VCaP (cell line): ENCODE results near the gene APOO.

Experiments
- H3K27ac ChIP-seq: fragments of 450-650 bp; 2 replicates; pipeline ENCODE4 v1.5.1; 2017
- TF ChIP-seq, protein P1 (sequence below): fragments of 450-650 bp; conservative IDR thresholded peaks from 2 replicates; pipeline ENCODE4 v1.5.1; 2017; ENCODE audit warnings: mild to moderate bottlenecking, moderate library complexity

The APOO gene

DNA sequence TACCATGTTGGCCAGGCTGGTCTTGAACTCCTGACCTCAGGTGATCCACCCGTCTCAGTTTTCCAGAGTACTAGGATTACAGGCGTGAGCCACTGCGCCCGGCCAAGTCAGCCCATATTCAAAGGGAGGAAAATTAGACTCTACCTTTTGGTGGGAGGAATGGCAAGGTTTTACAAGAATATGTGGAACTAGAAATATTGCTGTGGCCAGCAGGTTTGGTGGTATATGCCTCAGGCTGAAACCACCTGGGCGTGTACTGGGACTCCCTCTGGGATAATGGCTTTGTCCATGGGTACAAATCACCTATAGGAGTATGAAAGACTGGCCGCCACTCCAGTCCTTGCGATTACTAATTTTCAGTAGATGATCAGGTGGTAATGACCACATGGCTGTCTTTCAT, 92.4 kb downstream of the APOO start:
- H3K27ac ChIP-seq, result no peak overlapping the region
- TF ChIP-seq, protein P1, sequence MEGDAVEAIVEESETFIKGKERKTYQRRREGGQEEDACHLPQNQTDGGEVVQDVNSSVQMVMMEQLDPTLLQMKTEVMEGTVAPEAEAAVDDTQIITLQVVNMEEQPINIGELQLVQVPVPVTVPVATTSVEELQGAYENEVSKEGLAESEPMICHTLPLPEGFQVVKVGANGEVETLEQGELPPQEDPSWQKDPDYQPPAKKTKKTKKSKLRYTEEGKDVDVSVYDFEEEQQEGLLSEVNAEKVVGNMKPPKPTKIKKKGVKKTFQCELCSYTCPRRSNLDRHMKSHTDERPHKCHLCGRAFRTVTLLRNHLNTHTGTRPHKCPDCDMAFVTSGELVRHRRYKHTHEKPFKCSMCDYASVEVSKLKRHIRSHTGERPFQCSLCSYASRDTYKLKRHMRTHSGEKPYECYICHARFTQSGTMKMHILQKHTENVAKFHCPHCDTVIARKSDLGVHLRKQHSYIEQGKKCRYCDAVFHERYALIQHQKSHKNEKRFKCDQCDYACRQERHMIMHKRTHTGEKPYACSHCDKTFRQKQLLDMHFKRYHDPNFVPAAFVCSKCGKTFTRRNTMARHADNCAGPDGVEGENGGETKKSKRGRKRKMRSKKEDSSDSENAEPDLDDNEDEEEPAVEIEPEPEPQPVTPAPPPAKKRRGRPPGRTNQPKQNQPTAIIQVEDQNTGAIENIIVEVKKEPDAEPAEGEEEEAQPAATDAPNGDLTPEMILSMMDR, result no peak

DNA sequence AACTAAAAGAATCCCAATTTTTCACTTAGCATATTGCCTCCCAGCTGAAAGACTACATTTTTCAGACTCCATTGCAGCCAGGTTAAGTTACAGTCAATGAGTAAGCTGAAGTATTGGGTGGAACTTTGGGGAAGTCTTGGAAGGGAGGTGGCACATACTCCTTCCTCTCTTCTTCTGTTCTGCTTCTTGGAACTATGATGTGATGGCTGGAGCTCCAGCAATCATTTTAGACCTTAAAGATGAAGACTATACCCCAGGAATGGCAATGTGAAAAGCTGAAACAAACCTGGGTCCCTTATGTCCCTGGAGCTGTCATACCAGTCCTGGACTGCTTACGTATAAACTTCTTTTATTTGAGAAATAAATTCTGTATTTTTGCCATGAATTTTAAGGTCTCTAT, 93.9 kb downstream of the APOO start:
- H3K27ac ChIP-seq, result no peak overlapping the region
- TF ChIP-seq, protein P1, result no peak

DNA sequence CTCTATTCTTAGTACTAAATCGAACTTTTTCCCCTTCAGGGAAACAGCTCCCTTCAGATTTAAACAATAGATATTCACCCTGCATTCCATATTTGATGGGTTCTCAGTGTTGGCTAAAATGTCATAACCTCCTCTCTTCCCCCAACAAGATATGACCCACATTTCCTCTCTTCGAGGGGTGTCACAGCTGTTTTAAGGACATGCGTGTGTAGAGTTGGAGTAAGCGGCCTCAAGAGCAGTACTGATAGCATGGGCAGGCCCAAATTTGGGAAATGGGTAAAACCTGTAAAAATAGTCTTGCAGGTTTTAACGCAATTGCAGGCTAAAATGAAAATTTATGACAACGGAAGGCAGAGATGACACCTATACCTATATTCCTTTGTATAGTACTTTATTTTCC, 96.1 kb downstream of the APOO start:
- TF ChIP-seq, protein P1, result no peak
- no peak overlapping the region for H3K27ac ChIP-seq

DNA sequence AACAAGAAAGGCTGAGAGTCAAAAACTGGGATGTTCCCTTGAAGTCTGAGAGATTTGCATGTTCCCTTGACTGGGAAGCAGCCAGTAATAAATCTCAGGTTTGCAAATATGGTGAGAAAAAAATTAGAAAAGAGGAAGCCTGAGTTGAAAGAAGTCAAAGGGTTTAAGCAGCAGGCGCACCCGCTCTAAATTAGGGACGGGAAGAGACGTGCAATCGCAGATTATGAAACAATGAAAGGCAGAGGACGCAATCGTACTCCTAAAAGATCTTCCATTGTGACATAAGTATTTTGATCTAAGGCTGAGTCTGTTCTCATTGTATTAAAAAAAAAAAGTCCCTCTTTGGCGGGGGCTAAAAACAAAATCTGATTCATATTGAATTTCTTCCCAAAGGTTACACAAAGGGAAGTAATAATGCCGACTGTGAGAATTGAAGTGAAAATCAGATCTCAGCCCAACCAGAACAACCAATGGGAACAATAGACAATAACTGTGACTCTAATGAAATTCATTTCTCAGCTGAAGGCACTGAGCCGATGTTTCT, 96.6 kb downstream of the APOO start:
- no peak overlapping the region for H3K27ac ChIP-seq
- TF ChIP-seq, protein P1, result no peak

DNA sequence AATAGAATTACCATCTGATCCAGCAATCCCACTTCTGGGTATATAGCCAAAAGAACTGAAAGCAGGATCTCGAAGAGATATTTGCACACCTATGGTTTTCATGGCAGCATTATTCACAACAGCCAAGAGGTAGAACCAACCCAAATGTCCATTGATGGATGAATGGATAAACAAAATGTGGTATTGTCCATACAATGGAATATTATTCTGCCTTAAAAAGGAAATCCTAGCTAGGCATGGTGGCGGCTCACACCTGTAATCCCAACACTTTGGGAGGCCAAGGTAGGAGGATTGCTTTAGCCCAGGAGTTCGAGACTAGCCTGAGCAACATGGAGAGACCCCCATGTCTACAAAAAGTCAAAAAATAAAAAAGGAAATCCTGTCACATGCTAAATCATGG, 97.5 kb downstream of the APOO start:
- no peak overlapping the region for H3K27ac ChIP-seq
- TF ChIP-seq, protein P1, result no peak

DNA sequence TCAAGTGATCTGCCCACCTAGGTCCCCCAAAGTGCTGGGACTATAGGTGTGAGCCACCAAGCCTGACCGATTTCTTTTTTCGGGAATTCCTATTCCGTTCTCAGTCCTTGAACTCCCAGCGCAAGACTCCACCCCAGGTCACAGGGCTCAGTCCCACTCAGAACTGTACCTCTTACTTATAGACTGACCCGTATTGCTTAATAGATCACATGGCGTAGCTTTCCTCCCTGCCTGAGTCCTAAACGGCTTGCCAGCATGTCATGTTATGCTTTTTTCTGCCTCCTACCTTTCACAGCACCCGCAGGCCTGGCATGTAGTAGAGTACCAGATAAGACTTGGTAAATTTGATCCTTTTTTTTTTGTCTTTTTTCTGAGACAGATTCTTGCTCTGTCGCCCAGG, 102.3 kb downstream of the APOO start:
- H3K27ac ChIP-seq, result no peak overlapping the region
- TF ChIP-seq, protein P1, result no peak

DNA sequence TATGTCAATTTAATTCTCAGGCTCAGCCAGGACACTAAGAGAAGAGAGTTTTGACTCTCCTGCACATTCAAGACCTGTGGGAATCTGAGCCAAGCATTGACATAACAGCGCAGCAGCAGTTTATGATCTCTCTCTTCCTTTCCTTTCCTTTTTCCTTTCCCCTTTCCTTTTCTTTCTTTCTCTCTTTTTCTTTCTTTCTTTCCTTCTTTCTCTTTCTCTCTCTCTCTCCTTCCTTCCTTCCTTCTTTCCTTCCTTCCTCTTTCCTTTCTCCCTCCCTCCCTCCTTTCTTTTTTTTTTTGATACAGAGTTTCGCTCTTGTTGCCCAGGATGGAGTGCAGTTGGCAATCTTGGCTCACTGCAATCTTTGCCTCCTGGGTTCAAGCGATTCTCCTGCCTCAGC, 103.2 kb downstream of the APOO start:
- H3K27ac ChIP-seq, result no peak overlapping the region
- TF ChIP-seq, protein P1, result no peak

DNA sequence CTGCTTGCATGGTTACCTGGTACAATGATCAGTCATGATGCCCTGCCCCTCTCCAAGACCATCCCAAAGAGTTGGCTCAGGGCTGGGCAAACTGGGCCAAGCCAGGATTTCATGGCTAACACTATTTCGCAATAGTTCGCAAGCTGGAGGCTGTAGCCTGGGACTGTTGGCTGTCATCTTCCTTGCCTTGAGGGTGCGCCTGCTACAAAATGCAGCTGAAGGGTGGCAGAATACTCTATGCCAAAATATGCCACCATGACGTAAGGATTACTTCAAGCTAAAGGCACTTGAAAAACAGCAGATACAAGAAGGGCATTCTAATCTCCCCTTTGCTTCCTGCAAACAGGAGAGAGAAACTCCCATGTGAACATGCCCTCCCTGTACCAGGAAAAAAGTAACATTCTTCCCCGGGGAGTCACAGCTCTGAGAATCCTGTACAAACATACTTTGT, 103.8 kb downstream of the APOO start:
- TF ChIP-seq, protein P1, result no peak
- no peak overlapping the region for H3K27ac ChIP-seq
